Measurements from ENCODE around the gene NT5C3B. TPM values are rescaled to one million over a fixed set of nuclear protein-coding genes. Genes with fewer than 3 reads are reported as not detected.
A peak's percentile ranks its signal among the peaks of the same experiment; 100 is the strongest.

The NT5C3B gene
- total RNA-seq, 1 donor from 2014 or later: 123 TPM

- no peak for TF ChIP-seq CTCF (conservative IDR thresholded peaks at IDR 0.05)
- H3K27ac Mint-ChIP-seq (ENCODE audit: unreplicated experiment): peak overlapping the region; percentile 43
- no peaks in the 10 kb centered on the region for H3K36me3 Mint-ChIP-seq (ENCODE audit: low read depth)
Measured at GRCh38 chr17:41824086-41824485, 11.9 kb downstream of the NT5C3B start.

GRCh38 chr17:41823580-41823979, 12.5 kb downstream of the NT5C3B start:
- Mint-ChIP-seq H3K27ac (ENCODE audit: unreplicated experiment) (peak overlapping the region; percentile 43), H3K4me1 (peaks cover 24% of the 10 kb centered on the region), H3K4me3 (peak overlapping the region; percentile 34), H3K36me3 (ENCODE audit: low read depth) (no peaks in the 10 kb centered on the region), H3K9me3 (no peaks in the 10 kb centered on the region), H3K27me3 (ENCODE audit: low read depth) (no peaks in the 10 kb centered on the region)
- no peak for TF ChIP-seq CTCF (conservative IDR thresholded peaks at IDR 0.05)
- DNase-seq (ENCODE audit: low read depth, low spot score): no peak

More at GRCh38 chr17:41824086-41824485, 11.9 kb downstream of the NT5C3B start:
- DNase-seq (ENCODE audit: low read depth, low spot score): no peak
- H3K4me3 Mint-ChIP-seq: peak overlapping the region; percentile 31
- H3K9me3 Mint-ChIP-seq: no peaks in the 10 kb centered on the region
- peaks cover 24% of the 10 kb centered on the region for H3K4me1 Mint-ChIP-seq
- no peaks in the 10 kb centered on the region for H3K27me3 Mint-ChIP-seq (ENCODE audit: low read depth)

- no peak for TF ChIP-seq CTCF (conservative IDR thresholded peaks at IDR 0.05)
- Mint-ChIP-seq H3K27me3 (ENCODE audit: low read depth) (no peaks in the 10 kb centered on the region), H3K9me3 (no peaks in the 10 kb centered on the region), H3K36me3 (ENCODE audit: low read depth) (peaks cover 4% of the 10 kb centered on the region), H3K4me3 (no peak overlapping the region), H3K27ac (ENCODE audit: unreplicated experiment) (no peak overlapping the region), H3K4me1 (peaks cover 24% of the 10 kb centered on the region)
- DNase-seq (ENCODE audit: low read depth, low spot score): no peak
Measured at GRCh38 chr17:41823141-41823524, 12.9 kb downstream of the NT5C3B start.

- TF ChIP-seq CTCF (conservative IDR thresholded peaks at IDR 0.05): no peak
- Mint-ChIP-seq H3K4me3 (peak overlapping the region; percentile 66), H3K9me3 (no peaks in the 10 kb centered on the region), H3K4me1 (peaks cover 24% of the 10 kb centered on the region), H3K36me3 (ENCODE audit: low read depth) (peaks cover 4% of the 10 kb centered on the region), H3K27ac (ENCODE audit: unreplicated experiment) (peak overlapping the region; percentile 86), H3K27me3 (ENCODE audit: low read depth) (no peaks in the 10 kb centered on the region)
- no peak for DNase-seq (ENCODE audit: low read depth, low spot score)
Measured at GRCh38 chr17:41822216-41823140, 13.6 kb downstream of the NT5C3B start.

GRCh38 chr17:41821776-41822175, 14.3 kb downstream of the NT5C3B start:
- no peak for TF ChIP-seq CTCF (conservative IDR thresholded peaks at IDR 0.05)
- Mint-ChIP-seq H3K4me3 (no peak overlapping the region), H3K9me3 (no peaks in the 10 kb centered on the region), H3K27ac (ENCODE audit: unreplicated experiment) (peak overlapping the region; percentile 86), H3K27me3 (ENCODE audit: low read depth) (no peaks in the 10 kb centered on the region), H3K4me1 (peaks cover 24% of the 10 kb centered on the region), H3K36me3 (ENCODE audit: low read depth) (peaks cover 6% of the 10 kb centered on the region)
- no peak for DNase-seq (ENCODE audit: low read depth, low spot score)
